UCSD-AML1 (cell line): Measurements from ENCODE around the gene SHLD2.
"Not testable (repeated sequence)": the region's sequence is repeated elsewhere in the genome, so short reads cannot be mapped to it uniquely, and the experiment has no call there.

Experiments
- DNase-seq: peaks from one replicate; lab custom pipeline; 2025; ENCODE audit not compliant: unreplicated experiment; lab: John Stamatoyannopoulos, UW

SHLD2 gene

DNA sequence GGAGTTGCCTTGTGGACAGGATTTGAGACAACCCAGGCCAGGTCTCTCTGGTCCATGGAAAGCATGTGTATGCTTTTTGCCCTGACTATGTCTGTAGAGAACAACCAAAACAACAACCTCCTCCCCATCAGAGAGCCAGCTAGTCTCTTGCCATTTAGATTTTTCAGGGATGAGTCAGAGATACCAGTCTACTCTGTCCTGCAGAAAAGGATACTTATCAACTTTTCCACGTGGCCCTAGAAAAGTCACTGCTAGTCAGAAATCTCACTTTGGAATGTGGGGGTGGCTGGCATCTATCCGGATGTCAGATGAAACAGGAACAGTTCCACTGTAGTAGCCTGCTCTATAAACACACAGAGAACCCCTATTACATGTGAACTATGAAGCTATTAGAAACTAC lies 116.8 kb downstream of the SHLD2 start:
- DNase-seq = not testable (repeated sequence)

DNA sequence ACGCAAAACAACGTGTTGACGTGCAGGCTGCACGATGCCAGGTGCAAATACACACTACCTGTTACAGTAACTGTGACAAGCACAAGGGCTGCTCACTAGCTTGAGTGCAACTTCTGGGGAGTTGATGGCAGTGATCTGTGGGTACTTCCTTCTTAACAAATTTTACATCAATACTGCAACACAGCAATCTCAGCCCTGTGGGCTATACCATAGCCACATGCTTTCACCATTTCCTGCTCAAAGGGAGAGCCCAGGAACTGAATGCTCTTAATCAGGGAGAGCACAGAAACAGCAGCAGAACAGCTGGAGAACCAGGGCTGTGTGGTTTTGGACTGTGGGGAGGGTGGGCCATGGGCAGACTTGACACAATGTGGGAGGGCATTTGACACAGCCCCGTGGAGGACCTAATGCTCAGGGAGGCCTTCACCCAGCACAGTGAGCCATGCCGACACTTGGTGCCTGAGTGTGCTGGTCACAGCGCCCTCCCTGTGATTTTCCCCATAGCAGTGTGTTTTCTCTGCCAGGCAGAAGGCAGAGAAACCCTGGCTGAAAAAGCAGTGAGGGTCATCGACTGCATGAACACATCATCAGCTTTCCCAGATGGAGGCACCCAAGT lies 118.3 kb downstream of the SHLD2 start:
- peak; percentile 22 for DNase-seq

GRCh38 chr10:87213806-87214205 lies 118.8 kb downstream of the SHLD2 start:
- not testable (repeated sequence) for DNase-seq

GRCh38 chr10:87216120-87216519 lies 121.1 kb downstream of the SHLD2 start:
- DNase-seq = peak; percentile 59

GRCh38 chr10:87219370-87219769 lies 124.4 kb downstream of the SHLD2 start:
- not testable (repeated sequence) for DNase-seq

DNA sequence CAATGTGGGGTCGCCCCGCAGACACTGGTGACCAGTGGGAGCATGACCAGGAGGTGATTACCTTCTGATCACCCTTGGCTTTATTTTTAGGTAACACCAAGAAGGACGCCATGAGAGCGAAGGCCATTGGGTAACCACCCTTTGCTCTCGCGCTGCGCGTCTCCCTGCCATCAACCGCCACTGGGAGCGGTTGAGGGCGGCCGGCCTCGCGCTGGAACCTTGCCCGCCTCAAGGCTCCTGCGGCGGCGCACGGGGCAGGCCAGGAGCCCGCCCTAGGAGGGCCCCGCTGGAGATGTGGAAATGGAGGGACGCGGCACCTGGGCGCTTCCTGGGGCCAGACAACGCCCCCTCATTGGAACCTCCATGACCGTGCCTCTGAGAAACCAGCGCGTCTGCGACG lies 127.8 kb downstream of the SHLD2 start:
- DNase-seq = not testable (repeated sequence)

- DNase-seq = not testable (repeated sequence)
Measured at GRCh38 chr10:87225148-87225547, 130.1 kb downstream of the SHLD2 start, which contains the start of gene NUTM2A. Gene NUTM2A, plus strand, starts transcription at chr10:87225448. Its CDS starts 383 bp downstream, at chr10:87225831.

DNA sequence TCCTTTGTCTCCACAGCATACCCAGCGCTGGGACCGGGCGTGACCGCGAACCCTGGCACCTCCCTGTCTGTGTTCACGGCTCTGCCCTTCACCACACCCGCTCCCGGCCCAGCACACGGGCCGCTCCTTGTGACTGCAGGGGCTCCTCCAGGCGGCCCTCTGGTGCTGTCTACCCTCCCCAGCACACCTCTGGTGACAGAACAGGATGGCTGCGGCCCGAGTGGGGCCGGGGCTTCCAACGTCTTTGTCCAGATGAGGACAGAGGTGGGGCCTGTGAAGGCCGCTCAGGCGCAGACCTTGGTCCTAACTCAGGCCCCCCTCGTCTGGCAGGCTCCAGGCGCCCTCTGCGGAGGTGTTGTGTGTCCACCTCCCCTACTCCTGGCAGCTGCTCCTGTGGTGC lies 133.2 kb downstream of the SHLD2 start:
- DNase-seq = not testable (repeated sequence)

DNA sequence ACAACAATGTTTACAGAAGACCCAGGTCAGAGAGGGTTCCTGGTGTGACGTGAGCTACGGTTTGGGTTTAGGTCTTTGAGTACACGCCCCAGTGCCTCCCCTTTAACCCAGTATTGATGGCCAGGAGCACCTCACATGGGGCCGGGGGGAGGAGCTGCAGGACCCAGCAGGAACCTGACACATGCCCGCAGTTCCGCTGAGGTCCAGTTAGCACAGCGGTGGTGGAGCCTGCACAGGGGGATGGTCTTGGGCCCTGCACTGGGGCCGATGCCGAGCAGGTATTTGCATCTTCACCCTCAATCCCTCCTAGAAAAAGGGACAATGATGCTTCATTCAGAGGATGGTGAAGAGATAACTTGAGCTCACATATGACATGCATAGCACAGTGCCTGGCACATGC lies 134.2 kb downstream of the SHLD2 start:
- not testable (repeated sequence) for DNase-seq

DNA sequence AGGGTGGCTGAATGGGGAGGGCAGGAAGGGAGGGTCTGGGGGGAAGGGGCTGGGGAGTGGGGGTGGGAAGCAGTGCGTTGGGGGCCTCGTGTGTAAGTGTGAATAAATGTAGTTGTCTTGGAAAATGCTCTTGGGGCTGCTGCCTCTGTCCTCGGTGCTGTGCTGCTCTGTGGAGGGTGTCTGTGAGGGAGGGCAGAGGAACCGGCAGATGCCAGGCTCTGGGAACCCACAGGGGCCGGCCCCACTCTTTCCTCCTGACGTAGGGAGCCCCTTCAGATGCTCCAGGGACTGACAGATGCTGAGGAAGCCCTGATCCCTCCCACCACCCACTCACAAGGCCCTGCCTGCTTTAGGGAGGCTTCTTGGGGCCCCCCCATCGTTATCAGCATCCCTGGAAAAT lies 139.8 kb downstream of the SHLD2 start:
- DNase-seq = not testable (repeated sequence)

- not testable (repeated sequence) for DNase-seq
Measured at GRCh38 chr10:87237244-87237643, 142.2 kb downstream of the SHLD2 start.

GRCh38 chr10:87239346-87239808 lies 144.4 kb downstream of the SHLD2 start:
- not testable (repeated sequence) for DNase-seq
